GM19240 (cell line): ENCODE results near the gene GRAP2.
"Not testable (repeated sequence)": the region's sequence is repeated elsewhere in the genome, so short reads cannot be mapped to it uniquely, and the experiment has no call there.

ENCODE experiments used
- DNase-seq: peaks from one replicate; pipeline ENCODE4 v3.0.0; 2011; ENCODE audit warnings: low spot score; ENCODE audit not compliant: insufficient read length

The GRAP2 gene

GRCh38 chr22:39943953-39944872 lies 43.3 kb downstream of the GRAP2 start:
- no peak for DNase-seq

GRCh38 chr22:39946126-39946502 lies 45.2 kb downstream of the GRAP2 start:
- no peak for DNase-seq

- no peak for DNase-seq
Measured at GRCh38 chr22:39946503-39947219, 45.8 kb downstream of the GRAP2 start.

GRCh38 chr22:39947220-39948216 lies 46.6 kb downstream of the GRAP2 start:
- DNase-seq, result no peak

- no peak for DNase-seq
Measured at GRCh38 chr22:39949964-39950737, 49.3 kb downstream of the GRAP2 start.

GRCh38 chr22:39951603-39952293 lies 50.9 kb downstream of the GRAP2 start:
- not testable (repeated sequence) for DNase-seq

GRCh38 chr22:39952347-39952746 lies 51.5 kb downstream of the GRAP2 start:
- DNase-seq, result no peak

- DNase-seq, result no peak
Measured at GRCh38 chr22:39953101-39953500, 52.2 kb downstream of the GRAP2 start.

- DNase-seq, result no peak
Measured at GRCh38 chr22:39954584-39955055, 53.7 kb downstream of the GRAP2 start.

- no peak for DNase-seq
Measured at GRCh38 chr22:39955675-39956074, 54.8 kb downstream of the GRAP2 start.

GRCh38 chr22:39956932-39957664 lies 56.2 kb downstream of the GRAP2 start:
- DNase-seq, result no peak

- no peak for DNase-seq
Measured at GRCh38 chr22:39958009-39958711, 57.3 kb downstream of the GRAP2 start.

GRCh38 chr22:39958949-39959639 lies 58.2 kb downstream of the GRAP2 start:
- DNase-seq, result no peak

GRCh38 chr22:39959640-39960447 lies 59.0 kb downstream of the GRAP2 start, which contains the start of gene TMA7B:
Gene TMA7B (plus strand): TSS chr22:39960397. CDS start chr22:39964375, 3,978 bp downstream.
- DNase-seq, result no peak

GRCh38 chr22:39960791-39961746 lies 60.2 kb downstream of the GRAP2 start:
- peak; percentile 77 for DNase-seq

- DNase-seq, result no peak
Measured at GRCh38 chr22:39962071-39962470, 61.2 kb downstream of the GRAP2 start.
